Measurements from ENCODE around the gene MAPT.
"Not testable (repeated sequence)": the region's sequence is repeated elsewhere in the genome, so short reads cannot be mapped to it uniquely, and the experiment has no call there.

Gene MAPT

GRCh38 chr17:46009681-46010596 is 115.6 kb downstream of the MAPT start:
- DNase-seq (ENCODE audit: low spot score): no peak

DNA sequence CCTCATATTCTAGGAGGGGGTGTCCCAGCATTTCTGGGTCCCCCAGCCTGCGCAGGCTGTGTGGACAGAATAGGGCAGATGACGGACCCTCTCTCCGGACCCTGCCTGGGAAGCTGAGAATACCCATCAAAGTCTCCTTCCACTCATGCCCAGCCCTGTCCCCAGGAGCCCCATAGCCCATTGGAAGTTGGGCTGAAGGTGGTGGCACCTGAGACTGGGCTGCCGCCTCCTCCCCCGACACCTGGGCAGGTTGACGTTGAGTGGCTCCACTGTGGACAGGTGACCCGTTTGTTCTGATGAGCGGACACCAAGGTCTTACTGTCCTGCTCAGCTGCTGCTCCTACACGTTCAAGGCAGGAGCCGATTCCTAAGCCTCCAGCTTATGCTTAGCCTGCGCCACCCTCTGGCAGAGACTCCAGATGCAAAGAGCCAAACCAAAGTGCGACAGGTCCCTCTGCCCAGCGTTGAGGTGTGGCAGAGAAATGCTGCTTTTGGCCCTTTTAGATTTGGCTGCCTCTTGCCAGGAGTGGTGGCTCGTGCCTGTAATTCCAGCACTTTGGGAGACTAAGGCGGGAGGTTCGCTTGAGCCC is 116.3 kb downstream of the MAPT start:
- no peak for DNase-seq (ENCODE audit: low spot score)

DNA sequence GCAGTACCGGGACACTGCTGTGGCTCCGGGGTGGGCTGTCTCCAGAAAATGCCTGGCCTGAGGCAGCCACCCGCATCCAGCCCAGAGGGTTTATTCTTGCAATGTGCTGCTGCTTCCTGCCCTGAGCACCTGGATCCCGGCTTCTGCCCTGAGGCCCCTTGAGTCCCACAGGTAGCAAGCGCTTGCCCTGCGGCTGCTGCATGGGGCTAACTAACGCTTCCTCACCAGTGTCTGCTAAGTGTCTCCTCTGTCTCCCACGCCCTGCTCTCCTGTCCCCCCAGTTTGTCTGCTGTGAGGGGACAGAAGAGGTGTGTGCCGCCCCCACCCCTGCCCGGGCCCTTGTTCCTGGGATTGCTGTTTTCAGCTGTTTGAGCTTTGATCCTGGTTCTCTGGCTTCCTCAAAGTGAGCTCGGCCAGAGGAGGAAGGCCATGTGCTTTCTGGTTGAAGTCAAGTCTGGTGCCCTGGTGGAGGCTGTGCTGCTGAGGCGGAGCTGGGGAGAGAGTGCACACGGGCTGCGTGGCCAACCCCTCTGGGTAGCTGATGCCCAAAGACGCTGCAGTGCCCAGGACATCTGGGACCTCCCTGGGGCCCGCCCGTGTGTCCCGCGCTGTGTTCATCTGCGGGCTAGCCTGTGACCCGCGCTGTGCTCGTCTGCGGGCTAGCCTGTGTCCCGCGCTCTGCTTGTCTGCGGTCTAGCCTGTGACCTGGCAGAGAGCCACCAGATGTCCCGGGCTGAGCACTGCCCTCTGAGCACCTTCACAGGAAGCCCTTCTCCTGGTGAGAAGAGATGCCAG is 117.6 kb downstream of the MAPT start:
- DNase-seq (ENCODE audit: low spot score): no peak

DNA sequence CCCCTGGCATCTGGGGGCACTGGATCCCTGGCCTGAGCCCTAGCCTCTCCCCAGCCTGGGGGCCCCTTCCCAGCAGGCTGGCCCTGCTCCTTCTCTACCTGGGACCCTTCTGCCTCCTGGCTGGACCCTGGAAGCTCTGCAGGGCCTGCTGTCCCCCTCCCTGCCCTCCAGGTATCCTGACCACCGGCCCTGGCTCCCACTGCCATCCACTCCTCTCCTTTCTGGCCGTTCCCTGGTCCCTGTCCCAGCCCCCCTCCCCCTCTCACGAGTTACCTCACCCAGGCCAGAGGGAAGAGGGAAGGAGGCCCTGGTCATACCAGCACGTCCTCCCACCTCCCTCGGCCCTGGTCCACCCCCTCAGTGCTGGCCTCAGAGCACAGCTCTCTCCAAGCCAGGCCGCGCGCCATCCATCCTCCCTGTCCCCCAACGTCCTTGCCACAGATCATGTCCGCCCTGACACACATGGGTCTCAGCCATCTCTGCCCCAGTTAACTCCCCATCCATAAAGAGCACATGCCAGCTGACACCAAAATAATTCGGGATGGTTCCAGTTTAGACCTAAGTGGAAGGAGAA is 118.2 kb downstream of the MAPT start:
- DNase-seq (ENCODE audit: low spot score): no peak

GRCh38 chr17:46013127-46013501 is 118.8 kb downstream of the MAPT start:
- no peak for DNase-seq (ENCODE audit: low spot score)

- DNase-seq (ENCODE audit: low spot score): no peak
Measured at GRCh38 chr17:46013502-46014165, 119.3 kb downstream of the MAPT start.

DNA sequence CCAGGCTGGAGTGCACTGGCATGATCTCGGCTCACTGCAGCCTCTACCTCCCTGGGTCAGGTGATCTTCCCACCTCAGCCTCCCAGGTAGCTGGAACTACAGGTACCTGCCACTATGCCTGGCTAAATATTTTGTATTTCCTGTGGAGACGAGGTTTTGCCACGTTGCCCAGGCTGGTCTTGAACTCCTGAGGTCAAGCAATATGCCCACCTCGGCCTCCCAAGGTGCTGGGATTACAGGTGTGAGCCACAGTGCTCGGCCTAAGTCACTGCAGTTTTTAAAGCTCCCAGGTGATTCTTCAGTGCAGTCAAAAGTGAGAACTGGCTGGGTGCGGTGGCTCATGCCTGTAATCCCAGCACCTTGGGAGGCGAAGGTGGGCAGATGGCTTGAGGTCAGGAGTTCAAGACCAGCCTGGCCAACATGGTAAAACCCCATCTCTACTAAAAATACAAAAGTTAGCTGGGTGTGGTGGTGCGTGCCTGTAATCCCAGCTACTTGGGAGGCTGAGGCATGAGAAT is 125.1 kb downstream of the MAPT start:
- DNase-seq (ENCODE audit: low spot score): not testable (repeated sequence)

- DNase-seq (ENCODE audit: low spot score): no peak
Measured at GRCh38 chr17:46020023-46020761, 125.8 kb downstream of the MAPT start.

DNA sequence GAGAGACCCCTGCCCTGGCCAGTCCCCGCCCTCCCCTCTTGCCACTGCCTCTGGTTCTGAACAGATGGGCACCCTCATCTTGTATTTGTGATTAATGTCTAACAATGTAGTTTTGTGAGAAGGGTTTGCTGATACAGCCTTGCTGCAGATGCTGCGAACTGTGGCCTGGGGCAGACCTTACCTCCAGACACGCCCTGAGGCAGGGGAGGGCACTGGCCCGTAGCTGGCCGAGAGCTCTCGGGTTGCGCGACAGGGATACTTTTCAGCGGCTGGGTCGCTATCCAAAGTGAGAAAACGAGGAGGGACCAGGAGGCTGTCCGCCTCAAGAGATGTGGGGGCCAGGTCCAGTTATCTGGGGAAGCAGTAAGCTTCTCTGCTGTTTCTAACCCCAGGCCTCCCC is 126.6 kb downstream of the MAPT start:
- DNase-seq (ENCODE audit: low spot score): no peak

GRCh38 chr17:46023366-46023765 is 129.0 kb downstream of the MAPT start:
- DNase-seq (ENCODE audit: low spot score): not testable (repeated sequence)

- no peak for DNase-seq (ENCODE audit: low spot score)
Measured at GRCh38 chr17:46023783-46024388, 129.5 kb downstream of the MAPT start.

DNA sequence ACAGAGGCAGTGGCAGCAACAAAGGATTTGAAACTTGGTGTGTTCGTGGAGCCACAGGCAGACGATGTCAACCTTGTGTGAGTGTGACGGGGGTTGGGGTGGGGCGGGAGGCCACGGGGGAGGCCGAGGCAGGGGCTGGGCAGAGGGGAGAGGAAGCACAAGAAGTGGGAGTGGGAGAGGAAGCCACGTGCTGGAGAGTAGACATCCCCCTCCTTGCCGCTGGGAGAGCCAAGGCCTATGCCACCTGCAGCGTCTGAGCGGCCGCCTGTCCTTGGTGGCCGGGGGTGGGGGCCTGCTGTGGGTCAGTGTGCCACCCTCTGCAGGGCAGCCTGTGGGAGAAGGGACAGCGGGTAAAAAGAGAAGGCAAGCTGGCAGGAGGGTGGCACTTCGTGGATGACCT is 130.2 kb downstream of the MAPT start:
- DNase-seq (ENCODE audit: low spot score): no peak

DNA sequence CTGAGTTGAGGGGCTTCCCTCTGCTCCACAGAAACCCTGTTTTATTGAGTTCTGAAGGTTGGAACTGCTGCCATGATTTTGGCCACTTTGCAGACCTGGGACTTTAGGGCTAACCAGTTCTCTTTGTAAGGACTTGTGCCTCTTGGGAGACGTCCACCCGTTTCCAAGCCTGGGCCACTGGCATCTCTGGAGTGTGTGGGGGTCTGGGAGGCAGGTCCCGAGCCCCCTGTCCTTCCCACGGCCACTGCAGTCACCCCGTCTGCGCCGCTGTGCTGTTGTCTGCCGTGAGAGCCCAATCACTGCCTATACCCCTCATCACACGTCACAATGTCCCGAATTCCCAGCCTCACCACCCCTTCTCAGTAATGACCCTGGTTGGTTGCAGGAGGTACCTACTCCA is 130.7 kb downstream of the MAPT start:
- DNase-seq (ENCODE audit: low spot score): no peak

DNA sequence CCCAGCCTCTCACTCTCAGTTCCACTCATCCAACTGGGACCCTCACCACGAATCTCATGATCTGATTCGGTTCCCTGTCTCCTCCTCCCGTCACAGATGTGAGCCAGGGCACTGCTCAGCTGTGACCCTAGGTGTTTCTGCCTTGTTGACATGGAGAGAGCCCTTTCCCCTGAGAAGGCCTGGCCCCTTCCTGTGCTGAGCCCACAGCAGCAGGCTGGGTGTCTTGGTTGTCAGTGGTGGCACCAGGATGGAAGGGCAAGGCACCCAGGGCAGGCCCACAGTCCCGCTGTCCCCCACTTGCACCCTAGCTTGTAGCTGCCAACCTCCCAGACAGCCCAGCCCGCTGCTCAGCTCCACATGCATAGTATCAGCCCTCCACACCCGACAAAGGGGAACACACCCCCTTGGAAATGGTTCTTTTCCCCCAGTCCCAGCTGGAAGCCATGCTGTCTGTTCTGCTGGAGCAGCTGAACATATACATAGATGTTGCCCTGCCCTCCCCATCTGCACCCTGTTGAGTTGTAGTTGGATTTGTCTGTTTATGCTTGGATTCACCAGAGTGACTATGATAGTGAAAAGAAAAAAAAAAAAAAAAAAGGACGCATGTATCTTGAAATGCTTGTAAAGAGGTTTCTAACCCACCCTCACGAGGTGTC is 131.3 kb downstream of the MAPT start:
- no peak for DNase-seq (ENCODE audit: low spot score)

GRCh38 chr17:46026166-46027047 is 132.1 kb downstream of the MAPT start:
- no peak for DNase-seq (ENCODE audit: low spot score)

DNA sequence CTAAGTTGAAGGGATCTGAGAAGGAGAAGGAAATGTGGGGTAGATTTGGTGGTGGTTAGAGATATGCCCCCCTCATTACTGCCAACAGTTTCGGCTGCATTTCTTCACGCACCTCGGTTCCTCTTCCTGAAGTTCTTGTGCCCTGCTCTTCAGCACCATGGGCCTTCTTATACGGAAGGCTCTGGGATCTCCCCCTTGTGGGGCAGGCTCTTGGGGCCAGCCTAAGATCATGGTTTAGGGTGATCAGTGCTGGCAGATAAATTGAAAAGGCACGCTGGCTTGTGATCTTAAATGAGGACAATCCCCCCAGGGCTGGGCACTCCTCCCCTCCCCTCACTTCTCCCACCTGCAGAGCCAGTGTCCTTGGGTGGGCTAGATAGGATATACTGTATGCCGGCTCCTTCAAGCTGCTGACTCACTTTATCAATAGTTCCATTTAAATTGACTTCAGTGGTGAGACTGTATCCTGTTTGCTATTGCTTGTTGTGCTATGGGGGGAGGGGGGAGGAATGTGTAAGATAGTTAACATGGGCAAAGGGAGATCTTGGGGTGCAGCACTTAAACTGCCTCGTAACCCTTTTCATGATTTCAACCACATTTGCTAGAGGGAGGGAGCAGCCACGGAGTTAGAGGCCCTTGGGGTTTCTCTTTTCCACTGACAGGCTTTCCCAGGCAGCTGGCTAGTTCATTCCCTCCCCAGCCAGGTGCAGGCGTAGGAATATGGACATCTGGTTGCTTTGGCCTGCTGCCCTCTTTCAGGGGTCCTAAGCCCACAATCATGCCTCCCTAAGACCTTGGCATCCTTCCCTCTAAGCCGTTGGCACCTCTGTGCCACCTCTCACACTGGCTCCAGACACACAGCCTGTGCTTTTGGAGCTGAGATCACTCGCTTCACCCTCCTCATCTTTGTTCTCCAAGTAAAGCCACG is 133.0 kb downstream of the MAPT start:
- no peak for DNase-seq (ENCODE audit: low spot score)

DNA sequence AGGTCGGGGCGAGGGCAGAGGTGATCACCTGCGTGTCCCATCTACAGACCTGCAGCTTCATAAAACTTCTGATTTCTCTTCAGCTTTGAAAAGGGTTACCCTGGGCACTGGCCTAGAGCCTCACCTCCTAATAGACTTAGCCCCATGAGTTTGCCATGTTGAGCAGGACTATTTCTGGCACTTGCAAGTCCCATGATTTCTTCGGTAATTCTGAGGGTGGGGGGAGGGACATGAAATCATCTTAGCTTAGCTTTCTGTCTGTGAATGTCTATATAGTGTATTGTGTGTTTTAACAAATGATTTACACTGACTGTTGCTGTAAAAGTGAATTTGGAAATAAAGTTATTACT is 133.6 kb downstream of the MAPT start:
- DNase-seq (ENCODE audit: low spot score): no peak

- DNase-seq (ENCODE audit: low spot score): no peak
Measured at GRCh38 chr17:46028374-46028773, 134.0 kb downstream of the MAPT start.

Measured in HuH-7 (cell line).